NB4 (cell line): ENCODE results near the gene SLK.

ENCODE experiments used
- DNase-seq: peaks from one replicate; pipeline ENCODE4 v3.0.0; 2010; ENCODE audit warnings: low read depth
- H3K4me3 ChIP-seq: one replicate; pipeline ENCODE4 v1.5.1; 2011; ENCODE audit warnings: mild to moderate bottlenecking, low read depth, low read length, moderate library complexity
- MAX ChIP-seq: IDR thresholded peaks from 2 replicates; pipeline ENCODE4 v1.6.1; 2011; ENCODE audit warnings: low read depth, low read length
- MYC ChIP-seq: IDR thresholded peaks from 2 replicates; pipeline ENCODE4 v1.6.1; 2011; ENCODE audit warnings: low read depth, low read length
- POLR2A ChIP-seq: IDR thresholded peaks from 2 replicates; pipeline ENCODE4 v1.6.1; 2011; ENCODE audit warnings: mild to moderate bottlenecking; ENCODE audit not compliant: insufficient read length; ENCODE audit errors: extremely low read depth
- TF ChIP-seq, protein P1 (sequence below): IDR thresholded peaks from one replicate; pipeline ENCODE4 v1.5.1; 2012; ENCODE audit warnings: low read depth, low read length

SLK gene

GRCh38 chr10:104040382-104040781 lies 73.4 kb downstream of the SLK start:
- no peak for DNase-seq
- no peak overlapping the region for H3K4me3 ChIP-seq
- TF ChIP-seq MYC (no peak), MAX (no peak), POLR2A (no peak)
- TF ChIP-seq, protein P1, sequence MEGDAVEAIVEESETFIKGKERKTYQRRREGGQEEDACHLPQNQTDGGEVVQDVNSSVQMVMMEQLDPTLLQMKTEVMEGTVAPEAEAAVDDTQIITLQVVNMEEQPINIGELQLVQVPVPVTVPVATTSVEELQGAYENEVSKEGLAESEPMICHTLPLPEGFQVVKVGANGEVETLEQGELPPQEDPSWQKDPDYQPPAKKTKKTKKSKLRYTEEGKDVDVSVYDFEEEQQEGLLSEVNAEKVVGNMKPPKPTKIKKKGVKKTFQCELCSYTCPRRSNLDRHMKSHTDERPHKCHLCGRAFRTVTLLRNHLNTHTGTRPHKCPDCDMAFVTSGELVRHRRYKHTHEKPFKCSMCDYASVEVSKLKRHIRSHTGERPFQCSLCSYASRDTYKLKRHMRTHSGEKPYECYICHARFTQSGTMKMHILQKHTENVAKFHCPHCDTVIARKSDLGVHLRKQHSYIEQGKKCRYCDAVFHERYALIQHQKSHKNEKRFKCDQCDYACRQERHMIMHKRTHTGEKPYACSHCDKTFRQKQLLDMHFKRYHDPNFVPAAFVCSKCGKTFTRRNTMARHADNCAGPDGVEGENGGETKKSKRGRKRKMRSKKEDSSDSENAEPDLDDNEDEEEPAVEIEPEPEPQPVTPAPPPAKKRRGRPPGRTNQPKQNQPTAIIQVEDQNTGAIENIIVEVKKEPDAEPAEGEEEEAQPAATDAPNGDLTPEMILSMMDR: no peak

DNA sequence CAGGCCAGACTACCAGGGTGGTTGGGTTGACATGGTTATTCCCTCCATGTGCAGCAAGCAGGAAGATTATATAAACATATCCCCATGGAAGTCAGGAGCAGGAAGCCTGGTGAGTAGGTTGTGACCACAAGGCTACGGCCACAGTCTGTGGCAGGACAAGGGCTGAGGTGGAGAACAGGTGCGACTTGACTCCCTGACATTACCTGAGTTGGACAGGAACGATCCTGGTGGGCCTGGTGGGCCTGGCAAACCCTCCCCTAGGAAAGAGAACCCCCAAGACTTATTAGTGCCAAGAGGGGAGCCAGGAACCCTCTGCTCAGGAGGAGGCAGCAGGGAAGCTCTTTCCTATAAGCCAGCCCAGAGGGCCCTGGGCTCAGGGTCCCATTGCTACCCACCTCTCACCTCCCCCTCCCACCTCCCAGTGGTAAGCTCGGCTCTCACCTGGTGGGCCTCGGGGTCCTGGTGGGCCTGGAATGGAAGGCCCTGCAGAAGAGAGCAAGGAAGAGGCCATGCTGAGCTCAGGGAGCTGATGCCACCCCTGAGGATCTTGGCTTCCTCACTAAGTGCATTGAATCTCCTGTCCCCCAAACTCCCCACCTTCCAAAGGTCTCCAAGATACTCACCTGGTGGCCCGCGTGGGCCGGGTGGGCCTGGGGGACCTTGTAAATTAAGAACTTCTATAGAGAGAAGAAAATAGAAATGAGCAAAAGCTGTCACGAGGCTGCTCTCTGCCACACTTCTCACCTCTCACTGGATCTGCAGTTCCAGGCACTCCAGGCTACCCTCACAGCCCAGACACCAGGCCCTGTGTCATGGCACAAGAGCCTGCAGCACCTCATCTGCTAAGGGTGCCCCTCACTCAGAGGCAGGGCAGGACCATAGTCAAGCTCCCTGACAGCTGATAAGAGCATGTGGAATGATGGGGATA lies 74.2 kb downstream of the SLK start:
- TF ChIP-seq POLR2A: no peak
- TF ChIP-seq MAX: no peak
- TF ChIP-seq, protein P1: no peak
- no peak for TF ChIP-seq MYC
- no peak for DNase-seq
- H3K4me3 ChIP-seq: no peak overlapping the region

GRCh38 chr10:104041891-104042535 lies 75.1 kb downstream of the SLK start:
- TF ChIP-seq POLR2A: no peak
- no peak for TF ChIP-seq MYC
- TF ChIP-seq, protein P1: no peak
- TF ChIP-seq MAX: no peak
- H3K4me3 ChIP-seq: no peak overlapping the region
- DNase-seq: no peak

DNA sequence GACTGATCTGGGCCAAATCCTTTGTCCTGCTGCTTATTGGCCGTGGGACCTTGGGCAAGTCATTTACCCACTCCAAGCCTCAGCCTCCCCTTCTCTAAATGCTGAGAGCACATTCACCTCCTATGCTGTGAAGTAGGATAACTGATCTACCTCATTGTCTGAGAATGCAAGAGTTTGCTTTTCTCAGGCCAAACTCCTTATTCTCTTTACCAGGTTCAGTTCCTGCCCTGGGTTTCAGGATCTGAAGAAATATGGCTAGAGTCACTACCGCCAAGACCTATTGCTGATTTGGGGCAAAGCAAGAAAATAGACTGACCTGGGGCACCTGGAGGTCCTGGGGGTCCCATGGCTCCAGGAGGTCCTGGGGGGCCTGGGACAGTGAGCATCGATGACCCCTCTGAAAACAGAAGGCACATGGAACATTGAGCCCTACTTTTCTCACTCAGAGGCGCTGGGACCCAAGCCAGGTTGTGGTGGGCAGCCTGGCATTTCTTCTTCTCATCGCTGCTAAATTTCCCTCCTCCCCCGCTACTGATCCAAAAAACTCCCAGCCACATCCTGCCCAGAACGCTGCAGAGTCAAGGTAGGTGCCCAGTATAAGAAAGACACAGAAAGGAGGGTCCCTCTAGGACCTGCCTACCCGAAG lies 76.4 kb downstream of the SLK start:
- DNase-seq: no peak
- TF ChIP-seq MAX: no peak
- TF ChIP-seq POLR2A: no peak
- no peak overlapping the region for H3K4me3 ChIP-seq

- TF ChIP-seq, protein P1: no peak
- TF ChIP-seq MYC (no peak), MAX (no peak), POLR2A (no peak)
- no peak for DNase-seq
- H3K4me3 ChIP-seq: no peak overlapping the region
Measured at GRCh38 chr10:104043854-104044253, 76.9 kb downstream of the SLK start.
